ENCODE measurements around the gene IL23R.
"Not testable (repeated sequence)": the region's sequence is repeated elsewhere in the genome, so short reads cannot be mapped to it uniquely, and the experiment has no call there.

Gene IL23R

DNA sequence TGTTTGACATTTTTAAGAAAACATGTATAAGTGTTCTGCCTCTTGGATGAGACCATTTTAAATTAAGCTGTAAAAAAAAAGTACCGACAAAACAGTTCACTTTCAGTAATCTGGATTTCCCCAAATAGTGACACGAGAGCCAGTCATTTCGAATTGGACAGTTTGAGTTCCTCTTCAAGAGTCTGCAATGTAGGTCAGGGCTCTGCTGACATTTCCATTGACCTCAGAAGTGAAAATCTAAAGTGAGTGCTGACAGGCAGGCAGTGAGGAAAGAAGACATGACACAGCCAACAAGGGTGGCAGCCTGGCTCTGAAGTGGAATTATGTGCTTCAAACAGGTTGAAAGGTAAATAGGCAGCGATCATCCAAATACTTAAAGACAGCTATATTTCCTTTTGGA, at the start of gene IL23R:
Gene IL23R, plus strand, starts transcription at position 259 of the 400 bp plus-strand sequence. CDS start 1,667 bp downstream, outside the sequence.
- peak; percentile 92 for DNase-seq

DNA sequence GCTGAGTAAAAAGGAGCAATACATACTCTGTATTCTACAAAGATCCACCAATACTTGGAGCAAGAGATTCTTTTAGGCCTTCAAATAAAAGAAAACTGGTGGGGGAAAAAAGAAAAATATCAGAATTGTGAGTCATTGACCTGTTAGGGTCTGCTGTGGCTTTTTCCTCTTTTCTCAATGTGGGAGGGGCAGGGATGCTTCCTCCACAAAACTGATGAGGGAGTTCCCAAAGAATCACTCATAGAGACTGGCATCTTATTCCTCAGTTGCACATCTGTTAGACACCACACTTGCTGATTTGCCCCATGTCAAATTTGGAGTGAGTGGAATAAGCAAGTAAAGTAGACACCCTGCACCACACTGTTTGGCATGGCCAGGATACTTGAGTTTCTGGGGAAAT, 48.1 kb upstream of the IL23R start:
- no peak for DNase-seq

DNA sequence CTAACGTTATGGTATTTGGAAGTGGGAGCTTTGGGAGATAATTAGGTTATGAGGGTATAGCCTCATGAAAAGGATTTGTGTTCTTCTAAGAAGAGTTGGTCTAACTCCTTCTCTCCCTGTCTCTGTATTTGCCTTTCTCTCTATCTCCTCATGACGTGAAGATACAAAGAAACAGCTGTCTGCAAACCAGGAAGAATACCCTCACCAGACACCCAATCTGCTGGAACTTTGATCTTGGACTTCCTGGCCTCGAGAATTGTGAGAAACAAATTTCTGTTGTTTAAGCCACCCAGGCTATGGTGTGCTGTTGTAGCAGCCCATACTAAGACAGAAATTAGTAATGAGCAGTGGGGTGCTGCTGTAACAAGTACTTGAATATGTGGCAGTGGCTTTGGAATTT, 47.6 kb upstream of the IL23R start:
- no peak for DNase-seq

GRCh38 chr1:67120855-67121619, 45.2 kb upstream of the IL23R start:
- no peak for DNase-seq

DNA sequence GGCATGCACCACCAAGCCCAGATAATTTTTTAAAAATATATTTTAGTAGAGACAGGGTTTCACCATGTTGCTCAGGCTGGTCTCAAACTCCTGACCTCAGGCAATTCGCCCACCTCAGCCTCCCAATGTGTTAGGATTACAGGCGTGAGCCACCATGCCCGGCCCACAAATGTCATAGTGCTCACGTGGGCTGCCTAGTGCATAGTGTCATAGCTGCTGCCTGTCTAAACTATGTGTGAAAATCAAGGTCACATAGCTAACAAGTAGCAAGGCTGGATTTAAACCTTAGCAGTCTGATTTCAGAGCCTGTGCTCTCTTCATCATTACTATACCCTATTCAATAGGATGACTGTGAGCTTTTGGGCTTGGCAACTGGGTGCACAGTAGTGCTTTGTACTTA, 41.8 kb upstream of the IL23R start:
- no peak for DNase-seq

GRCh38 chr1:67126111-67126746, 40.0 kb upstream of the IL23R start:
- no peak for DNase-seq

DNA sequence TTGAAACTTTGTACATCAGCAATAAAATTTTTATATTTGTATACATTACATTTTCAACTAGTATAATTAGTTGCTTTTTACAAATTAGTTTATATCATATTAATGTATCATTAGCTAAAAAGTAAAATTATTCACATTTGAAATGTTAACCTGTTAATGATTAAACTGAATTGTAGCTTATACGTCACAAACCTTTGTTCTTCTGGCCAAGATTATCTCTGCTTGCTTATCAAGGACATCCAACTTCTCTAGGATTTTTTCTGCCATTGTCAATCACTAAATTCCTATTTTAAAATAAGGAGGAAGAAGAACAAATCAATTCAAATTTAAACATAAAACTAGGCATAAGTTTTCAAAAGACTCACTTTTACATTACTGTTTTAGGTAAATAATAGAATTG, 39.3 kb upstream of the IL23R start:
- DNase-seq = no peak

- DNase-seq = no peak
These were observed 35.6 kb upstream of the IL23R start for GRCh38 chr1:67130673-67131072.

DNA sequence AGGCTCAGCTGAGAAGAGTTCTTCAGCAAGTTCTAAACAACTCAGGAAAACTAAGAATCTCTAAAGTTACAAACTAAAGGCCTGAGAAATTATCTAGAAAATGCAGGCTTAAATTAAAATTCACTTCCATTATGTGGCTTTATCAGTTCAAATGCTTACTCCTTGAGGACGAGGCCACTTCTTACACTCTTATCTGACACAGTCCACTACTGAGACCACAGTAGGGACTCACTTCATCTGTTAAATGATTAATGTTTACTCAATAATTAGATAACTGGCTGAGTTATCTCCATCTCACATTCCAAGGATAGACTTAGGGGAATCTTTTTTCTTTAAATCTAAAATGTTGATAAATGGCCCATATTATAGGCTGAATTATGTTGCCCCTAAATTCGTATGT, 33.1 kb upstream of the IL23R start:
- no peak for DNase-seq

DNA sequence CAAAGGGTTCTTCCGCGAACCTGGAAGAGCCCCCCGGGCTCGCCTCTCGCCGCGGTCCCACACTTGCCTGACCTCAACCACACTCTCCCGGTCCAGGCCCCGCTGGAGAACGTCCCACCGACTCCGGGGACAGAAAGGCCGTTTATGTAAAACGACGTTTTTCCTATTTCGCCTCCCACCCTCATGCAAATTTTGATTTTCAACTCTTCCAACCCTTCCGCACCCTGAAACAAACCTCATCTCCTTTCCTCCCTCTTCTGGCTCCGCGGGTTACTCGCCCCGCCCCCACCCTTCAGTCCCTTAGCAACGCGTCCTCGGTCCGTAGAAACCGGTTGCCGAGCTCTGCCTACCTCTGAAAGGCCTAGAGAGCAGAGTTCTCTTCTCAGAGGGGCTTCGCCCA, 31.6 kb upstream of the IL23R start, which contains the start of gene C1orf141:
Gene C1orf141, minus strand, starts transcription at position 276 of the 400 bp plus-strand sequence. CDS start 7,730 bp downstream, outside the sequence.
- peak; percentile 34 for DNase-seq

DNA sequence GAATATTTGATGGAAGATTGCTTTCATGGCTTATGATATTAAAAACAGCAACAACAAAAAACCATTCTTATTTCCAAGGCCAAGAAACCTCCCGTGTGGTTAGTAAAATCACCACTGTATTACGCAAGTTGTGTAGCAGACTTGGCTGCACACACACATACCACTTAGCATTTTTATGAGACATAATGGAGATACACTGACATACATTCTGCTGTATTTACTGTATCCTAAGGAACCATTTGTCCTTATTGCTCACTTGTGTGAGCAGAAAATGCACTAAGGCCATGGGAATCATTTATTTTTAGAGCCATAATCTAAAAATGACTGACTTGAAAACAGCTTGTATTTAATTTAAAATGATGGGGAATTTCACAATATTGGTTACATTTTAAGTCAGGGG, 30.9 kb upstream of the IL23R start:
- DNase-seq = peak; percentile 35

- DNase-seq = no peak
These were observed 28.9 kb upstream of the IL23R start for GRCh38 chr1:67137307-67137753.

GRCh38 chr1:67138813-67139499, 27.3 kb upstream of the IL23R start:
- no peak for DNase-seq

DNA sequence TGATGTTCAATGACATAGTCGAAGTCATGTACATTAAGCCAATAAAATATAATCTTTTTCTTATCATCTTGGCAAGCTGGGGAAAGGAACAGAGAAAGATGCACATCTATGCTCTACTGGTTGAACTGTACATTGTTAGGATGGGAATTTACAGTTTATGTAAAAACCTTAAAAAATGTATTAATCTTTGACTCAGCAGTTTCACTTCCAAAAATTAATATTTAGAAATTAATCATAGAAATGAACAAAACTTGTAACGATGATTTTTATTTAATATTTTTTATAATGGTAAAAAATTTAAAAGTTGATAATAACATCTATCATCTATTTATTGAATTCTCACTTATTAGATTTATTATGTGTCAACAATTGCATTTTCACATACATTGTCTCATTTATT, 25.8 kb upstream of the IL23R start:
- DNase-seq = no peak

DNA sequence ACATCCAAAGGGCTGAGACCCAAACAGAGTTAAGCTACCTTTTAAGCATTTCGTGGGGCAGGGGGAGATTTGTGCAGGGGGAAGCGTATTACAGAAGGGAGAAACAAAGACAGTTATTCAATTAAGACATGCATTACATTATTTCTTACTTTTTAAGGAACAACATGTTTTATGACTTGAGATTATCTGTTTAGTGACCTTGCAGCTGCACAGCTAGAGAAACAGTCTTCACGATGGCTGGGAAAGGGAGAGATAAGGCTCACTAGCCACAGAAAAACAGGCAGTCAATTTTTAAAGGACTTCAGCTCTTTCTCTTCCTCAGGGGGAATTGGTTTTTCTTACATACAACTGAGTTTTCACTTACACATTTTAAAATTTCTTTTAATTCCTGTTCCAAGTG, 24.4 kb upstream of the IL23R start:
- DNase-seq = not testable (repeated sequence)

- DNase-seq = peak; percentile 56
These were observed 23.3 kb upstream of the IL23R start for GRCh38 chr1:67142931-67143330.

DNA sequence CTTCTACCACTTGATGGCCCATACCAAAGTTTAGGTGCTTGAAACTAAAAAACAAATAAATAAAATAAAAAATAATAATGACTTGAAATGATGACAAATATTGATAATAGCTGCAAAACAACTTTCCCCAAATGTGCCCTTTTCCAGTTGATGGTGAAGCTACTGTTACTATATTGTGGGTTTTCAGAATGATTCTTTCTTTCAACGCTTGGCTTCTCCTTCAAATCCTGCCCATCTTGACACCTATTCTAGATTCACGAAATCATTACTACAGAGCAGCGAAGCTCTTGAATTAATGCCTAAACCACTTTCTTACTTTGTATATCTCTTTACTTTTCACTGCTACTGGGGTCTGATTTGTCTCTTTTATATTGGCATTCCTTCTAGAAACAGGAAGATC, 22.3 kb upstream of the IL23R start:
- DNase-seq = peak; percentile 52

DNA sequence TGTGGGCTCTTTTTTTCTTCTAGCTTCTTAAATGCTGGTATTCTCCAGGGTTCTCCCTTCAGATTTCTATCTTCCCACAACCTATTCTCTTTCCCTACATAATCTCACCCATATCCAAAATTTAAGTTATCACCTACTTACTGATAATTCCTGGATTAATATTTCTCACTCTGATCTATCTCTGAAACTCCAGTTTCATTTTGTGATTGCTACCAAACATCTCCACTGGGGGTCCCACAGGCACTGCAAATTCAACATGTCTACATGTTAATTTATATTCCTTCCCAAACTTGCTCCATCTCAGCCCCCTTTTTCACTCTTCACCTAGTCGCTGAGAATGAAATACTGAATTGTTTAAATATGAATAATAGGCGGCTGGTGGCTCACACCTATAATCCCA, 21.6 kb upstream of the IL23R start:
- peak; percentile 43 for DNase-seq

GRCh38 chr1:67146101-67146500, 20.2 kb upstream of the IL23R start:
- DNase-seq = no peak

GRCh38 chr1:67146539-67146938, 19.7 kb upstream of the IL23R start:
- DNase-seq = no peak

DNA sequence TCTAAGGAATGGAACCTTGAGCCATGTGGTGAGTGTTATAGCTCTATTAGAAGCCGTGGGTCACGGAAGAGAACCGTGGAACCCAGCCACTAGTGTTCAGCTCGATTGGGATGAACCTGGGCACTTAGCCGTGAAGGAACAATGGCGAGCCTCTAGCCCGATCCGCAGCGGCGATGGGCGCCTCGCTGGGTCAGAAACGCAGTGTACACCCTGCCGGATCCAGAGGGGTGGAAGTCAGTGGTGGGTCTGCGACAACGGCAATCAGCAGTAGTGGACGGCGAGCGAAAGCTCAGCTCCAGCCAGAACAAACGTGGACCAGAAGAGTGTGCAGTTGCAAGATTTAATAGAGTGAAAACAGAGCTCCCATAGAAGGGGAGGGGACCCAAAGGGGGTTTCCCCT, 18.3 kb upstream of the IL23R start:
- not testable (repeated sequence) for DNase-seq

DNA sequence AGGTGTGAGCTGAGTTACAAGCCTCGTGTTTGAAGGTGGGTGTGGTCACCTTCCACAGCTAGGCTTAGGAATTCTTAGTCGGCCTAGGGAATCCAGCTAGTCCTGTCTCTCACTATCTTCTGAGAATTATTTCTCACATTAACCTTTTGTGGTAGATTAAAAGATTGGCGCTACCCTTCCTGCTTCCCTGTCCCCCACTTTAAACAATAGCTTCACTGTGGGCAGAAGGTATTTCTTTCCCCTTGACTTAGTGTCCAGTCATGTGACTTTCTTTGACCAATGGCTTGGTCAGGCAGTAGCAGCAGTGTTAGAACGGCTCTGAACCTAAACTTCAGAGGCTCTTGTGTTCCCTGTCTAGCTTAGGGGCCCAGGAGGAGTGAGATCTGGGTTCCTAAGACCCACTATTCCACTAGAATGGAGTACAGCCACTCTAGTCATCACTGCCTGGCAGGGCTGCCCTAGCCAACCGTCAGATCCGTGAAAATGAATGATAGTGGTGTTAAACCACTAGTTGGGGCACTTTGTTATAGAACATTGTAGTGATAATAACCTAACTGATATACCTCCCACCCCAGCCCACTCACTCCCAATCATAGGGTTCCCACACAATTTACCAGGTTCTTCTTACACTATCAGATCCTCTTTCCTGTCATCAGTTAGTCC, 17.6 kb upstream of the IL23R start:
- no peak for DNase-seq

DNA sequence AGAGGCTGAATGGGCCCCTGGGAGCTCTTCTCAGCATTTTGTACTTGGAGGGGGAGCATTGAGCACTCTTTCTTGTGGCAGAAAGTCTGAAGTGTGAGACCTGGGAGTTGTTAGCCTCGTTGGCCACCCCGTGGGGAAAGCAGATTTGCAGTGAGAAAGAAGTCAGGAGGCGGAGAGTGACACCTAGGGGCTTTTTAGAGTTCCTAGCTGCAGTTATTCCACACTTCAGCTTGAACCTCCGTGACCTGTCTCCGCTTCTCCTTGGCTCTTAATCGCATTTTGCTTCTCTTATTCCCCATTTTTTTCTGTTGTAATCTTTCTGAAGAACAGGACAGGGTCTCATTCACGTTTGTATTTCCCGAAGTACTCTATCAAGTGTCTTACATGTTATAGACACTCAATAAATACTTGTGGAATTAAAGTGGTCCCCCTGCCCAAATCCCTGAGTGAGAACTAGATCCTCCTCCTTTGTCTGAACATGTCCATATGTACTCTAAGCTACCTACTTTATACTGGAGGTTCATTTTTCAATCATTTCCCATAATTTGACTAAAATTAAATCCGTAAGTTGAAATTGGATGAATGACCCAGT, 17.0 kb upstream of the IL23R start:
- DNase-seq = peak; percentile 78

All from activated CD4-positive, alpha-beta T cell treated with anti-CD3 and anti-CD28 coated beads, Interleukin-2, Interleukin-6, amounts not matched to agents 100 ng/mL and 50 ng/mL, durations not matched to agents 16 hours and 8 hours (primary cell).